ENCODE measurements around the gene NOS2. TPM values are rescaled to one million over a fixed set of nuclear protein-coding genes. Genes with fewer than 3 reads are reported as not detected.
A peak's percentile ranks its signal among the peaks of the same experiment; 100 is the strongest.

The NOS2 gene
- total RNA-seq, 3 donors from 2014 or later: 10.5 to 67.1 (median 11.0) TPM

DNA sequence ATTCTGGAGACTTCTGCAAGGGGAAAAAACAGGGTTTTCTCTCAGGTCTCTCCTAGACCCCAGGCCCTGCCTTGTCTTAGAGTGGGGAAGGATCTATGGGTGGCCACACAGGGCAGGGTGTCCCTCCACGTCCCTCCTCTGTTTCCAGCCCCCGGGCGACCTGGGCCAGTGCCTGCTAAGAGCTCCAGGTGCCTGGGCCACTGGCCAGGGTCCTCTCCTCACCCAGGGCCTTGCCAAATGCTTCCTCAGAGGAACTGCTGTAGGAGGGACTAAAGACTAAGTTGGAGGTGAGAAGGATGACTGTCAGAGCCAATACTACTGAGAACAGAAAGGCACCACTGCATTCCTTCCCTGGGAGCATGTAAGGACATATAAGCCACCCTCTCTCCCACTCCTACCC is 11.4 kb downstream of the NOS2 start:
- Histone ChIP-seq H3K4me3 (no peak overlapping the region), H3K4me1 (ENCODE audit: low read depth) (peaks cover 8% of the 10 kb centered on the region), H3K9me3 (no peaks in the 10 kb centered on the region), H3K36me3 (ENCODE audit: low read depth) (no peaks in the 10 kb centered on the region)
- DNase-seq (peak in 1 of 3 donors; percentile 2), ATAC-seq (no peak)
- intact Hi-C loops (cut with DNase I, micrococcal nuclease): no loop called here
- TF ChIP-seq, protein P1, sequence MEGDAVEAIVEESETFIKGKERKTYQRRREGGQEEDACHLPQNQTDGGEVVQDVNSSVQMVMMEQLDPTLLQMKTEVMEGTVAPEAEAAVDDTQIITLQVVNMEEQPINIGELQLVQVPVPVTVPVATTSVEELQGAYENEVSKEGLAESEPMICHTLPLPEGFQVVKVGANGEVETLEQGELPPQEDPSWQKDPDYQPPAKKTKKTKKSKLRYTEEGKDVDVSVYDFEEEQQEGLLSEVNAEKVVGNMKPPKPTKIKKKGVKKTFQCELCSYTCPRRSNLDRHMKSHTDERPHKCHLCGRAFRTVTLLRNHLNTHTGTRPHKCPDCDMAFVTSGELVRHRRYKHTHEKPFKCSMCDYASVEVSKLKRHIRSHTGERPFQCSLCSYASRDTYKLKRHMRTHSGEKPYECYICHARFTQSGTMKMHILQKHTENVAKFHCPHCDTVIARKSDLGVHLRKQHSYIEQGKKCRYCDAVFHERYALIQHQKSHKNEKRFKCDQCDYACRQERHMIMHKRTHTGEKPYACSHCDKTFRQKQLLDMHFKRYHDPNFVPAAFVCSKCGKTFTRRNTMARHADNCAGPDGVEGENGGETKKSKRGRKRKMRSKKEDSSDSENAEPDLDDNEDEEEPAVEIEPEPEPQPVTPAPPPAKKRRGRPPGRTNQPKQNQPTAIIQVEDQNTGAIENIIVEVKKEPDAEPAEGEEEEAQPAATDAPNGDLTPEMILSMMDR (IDR thresholded peaks at IDR 0.05): no peak

DNA sequence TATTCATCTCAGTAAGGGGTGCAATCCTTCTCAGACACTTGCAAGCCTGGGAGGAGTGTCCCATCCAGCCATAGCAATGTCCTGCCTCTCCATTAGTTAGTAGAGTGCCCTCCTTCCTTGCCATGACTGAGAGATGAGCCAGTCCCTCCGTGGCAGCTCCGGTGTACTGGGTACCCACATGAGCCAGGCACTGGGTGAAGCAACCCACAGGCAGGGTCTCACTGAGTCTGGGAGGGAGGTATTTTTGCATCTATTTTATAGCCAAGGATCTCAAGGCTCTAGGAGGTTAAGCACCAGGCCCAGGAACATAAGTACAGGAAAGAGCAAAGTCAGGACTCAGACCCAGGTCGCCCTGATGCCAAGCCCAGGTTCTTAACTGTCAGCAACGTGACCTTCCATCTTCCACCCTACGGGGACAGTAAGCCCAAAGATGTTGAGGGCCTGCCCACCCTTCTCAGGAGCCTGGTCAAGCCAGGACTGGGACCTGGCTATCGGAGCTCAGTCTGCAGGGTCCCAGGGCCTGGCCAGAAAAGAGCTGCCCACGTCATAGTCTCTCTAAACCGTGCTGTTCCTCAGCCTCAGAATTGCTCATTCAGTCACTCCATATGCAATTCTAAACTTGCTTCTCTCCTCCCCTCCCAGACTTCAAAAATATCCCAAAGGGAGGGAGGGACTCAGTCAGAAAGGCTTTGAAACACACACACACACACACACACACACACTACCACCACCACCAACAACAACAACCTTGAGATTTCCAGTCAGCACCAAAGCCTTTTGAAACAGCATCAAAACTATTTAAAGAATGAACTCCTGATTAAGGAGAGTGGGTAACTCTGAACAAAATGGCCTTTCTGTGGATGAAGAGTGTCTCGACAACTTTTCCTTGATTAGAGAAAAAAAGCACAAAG is 16.6 kb downstream of the NOS2 start:
- peak in 1 of 3 donors; percentile 30 for DNase-seq
- intact Hi-C loops (cut with DNase I, micrococcal nuclease): no loop called here
- no peaks in the 10 kb centered on the region for H3K36me3 ChIP-seq (ENCODE audit: low read depth)
- TF ChIP-seq, protein P1 (IDR thresholded peaks at IDR 0.05): no peak
- no peaks in the 10 kb centered on the region for H3K9me3 ChIP-seq
- H3K4me3 ChIP-seq: no peak overlapping the region
- no peaks in the 10 kb centered on the region for H3K4me1 ChIP-seq (ENCODE audit: low read depth)
- ATAC-seq: no peak

DNA sequence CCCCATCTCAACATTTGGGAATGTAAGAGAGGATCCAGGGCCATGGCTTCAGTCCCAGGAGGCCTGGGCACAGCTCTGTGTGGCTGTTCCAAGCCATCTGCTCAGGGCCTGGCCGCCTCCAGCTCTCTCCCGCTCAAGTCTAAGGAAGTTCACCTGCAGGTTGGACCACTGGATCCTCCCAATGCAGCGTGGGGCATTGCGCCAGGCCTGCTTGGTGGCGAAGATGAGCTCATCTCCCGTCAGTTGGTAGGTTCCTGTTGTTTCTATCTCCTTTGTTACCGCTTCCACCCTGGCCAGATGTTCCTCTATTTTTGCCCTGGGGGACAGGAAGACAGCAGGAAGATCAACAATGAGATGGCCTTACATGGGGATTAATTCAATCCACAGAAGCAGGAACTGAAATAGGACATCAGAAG is 17.5 kb downstream of the NOS2 start:
- intact Hi-C loops (cut with DNase I, micrococcal nuclease): no loop called here
- Histone ChIP-seq H3K4me1 (ENCODE audit: low read depth) (no peaks in the 10 kb centered on the region), H3K4me3 (no peak overlapping the region), H3K9me3 (no peaks in the 10 kb centered on the region), H3K36me3 (ENCODE audit: low read depth) (no peaks in the 10 kb centered on the region)
- no peak for ATAC-seq
- TF ChIP-seq, protein P1 (IDR thresholded peaks at IDR 0.05): no peak
- DNase-seq: peak in 1 of 3 donors; percentile 50

DNA sequence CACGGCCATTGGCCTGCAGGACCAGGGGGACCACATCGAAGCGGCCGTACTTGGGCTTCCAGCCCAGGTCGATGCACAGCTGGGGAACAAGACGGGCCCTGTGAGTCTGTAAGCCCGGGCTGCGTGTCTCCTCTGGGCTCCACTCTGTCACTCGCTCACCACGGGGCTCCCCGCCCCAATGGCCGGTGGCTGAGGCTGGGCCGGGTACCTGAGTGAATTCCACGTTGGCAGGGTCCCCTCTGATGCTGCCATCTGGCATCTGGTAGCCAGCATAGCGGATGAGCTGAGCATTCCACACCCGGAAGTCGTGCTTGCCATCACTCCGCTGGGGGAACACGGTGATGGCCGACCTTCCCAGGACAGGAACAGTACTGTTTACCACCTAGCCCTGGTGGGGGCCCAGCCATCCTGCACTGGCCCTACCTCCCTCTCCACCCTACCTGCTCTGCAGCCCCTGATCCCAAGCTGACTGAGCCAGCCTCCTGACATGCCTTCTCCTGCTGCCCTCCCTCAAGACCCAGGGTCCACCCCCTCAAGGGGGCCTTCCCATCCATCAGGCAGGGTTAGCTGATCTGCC is 19.4 kb downstream of the NOS2 start:
- ATAC-seq: no peak
- DNase-seq: peak in 1 of 3 donors; percentile 39

DNA sequence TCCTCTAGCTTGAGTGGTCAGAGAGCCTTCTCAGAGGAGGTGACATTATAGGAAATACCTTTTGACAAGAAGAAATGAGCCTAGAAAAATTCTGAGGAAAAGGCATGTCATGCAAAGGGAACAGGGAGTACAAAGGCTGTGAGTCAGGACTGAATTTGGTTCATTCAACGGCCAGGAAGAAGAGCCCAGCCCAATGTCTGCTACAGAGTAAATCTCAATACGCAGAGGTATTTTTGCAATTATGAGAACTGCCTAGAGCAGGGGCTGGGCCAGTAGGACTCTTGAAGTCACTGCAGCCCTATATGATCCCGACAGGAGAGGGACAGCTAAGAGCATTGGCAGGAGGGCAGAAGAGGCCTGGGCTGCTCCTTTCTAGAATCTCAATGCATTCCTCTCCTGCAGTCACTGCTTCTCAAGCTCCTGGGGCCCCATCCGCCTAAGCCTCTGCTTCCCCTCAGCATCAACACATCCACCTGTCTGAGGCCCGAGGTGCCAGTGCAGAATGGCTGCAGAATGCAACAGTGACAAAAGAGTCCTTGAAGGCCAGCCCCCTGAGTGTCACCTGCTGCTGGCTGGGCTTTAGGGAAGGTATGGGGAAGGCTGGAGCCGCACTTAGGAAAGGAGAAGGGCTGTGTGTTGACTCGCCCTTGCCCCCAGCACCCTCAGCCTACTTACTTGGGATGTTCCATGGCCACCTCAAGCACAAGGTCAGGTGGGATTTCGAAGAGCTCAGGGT is 20.1 kb downstream of the NOS2 start:
- H3K4me3 ChIP-seq: no peak overlapping the region
- no peaks in the 10 kb centered on the region for H3K36me3 ChIP-seq (ENCODE audit: low read depth)
- no peak for ATAC-seq
- H3K4me1 ChIP-seq (ENCODE audit: low read depth): no peaks in the 10 kb centered on the region
- TF ChIP-seq, protein P1 (IDR thresholded peaks at IDR 0.05): no peak
- no peak for DNase-seq
- intact Hi-C loops (cut with DNase I, micrococcal nuclease): no loop called here
- no peaks in the 10 kb centered on the region for H3K9me3 ChIP-seq

More for the DNA sequence above, 19.4 kb downstream of the NOS2 start:
- TF ChIP-seq, protein P1 (IDR thresholded peaks at IDR 0.05): no peak
- intact Hi-C loops (cut with DNase I, micrococcal nuclease): no loop called here
- Histone ChIP-seq H3K9me3 (no peaks in the 10 kb centered on the region), H3K36me3 (ENCODE audit: low read depth) (no peaks in the 10 kb centered on the region), H3K4me3 (no peak overlapping the region), H3K4me1 (ENCODE audit: low read depth) (no peaks in the 10 kb centered on the region)
